Mesenchymal stem cell (in vitro differentiated cells and primary cell): ENCODE measurements around the gene PIAS2.

Experiments used
- DNase-seq: peaks from one replicate; pipeline ENCODE4 v3.0.0-alpha.2; 2013
- H2AFZ ChIP-seq: one replicate; pipeline ENCODE4 v1.6.1; 2013; ENCODE audit warnings: low read depth, mild to moderate bottlenecking, control low read depth, inconsistent platforms, low read length, moderate library complexity
- H2AK5ac ChIP-seq: 2 replicates; pipeline ENCODE4 v1.6.1; 2013; ENCODE audit warnings: low read length, moderate library complexity, mild to moderate bottlenecking, inconsistent platforms; ENCODE audit not compliant: severe bottlenecking
- H2BK120ac ChIP-seq: one replicate; pipeline ENCODE4 v1.6.1; 2013; ENCODE audit warnings: low read depth, mild to moderate bottlenecking, inconsistent platforms, low read length, moderate library complexity
- H2BK12ac ChIP-seq, 2 experiments: one replicate each; pipeline ENCODE4 v1.6.1; 2013; ENCODE audit warnings: inconsistent platforms in 2 of 2, low read length in 2 of 2, mild to moderate bottlenecking in 2 of 2, moderate library complexity in 2 of 2, control low read depth in 1 of 2
- H2BK15ac ChIP-seq: one replicate; pipeline ENCODE4 v1.6.1; 2013; ENCODE audit warnings: mild to moderate bottlenecking, low read depth, inconsistent platforms; ENCODE audit not compliant: poor library complexity, severe bottlenecking
- H2BK5ac ChIP-seq: 2 replicates; pipeline ENCODE4 v1.6.1; 2013; ENCODE audit warnings: low read depth, mild to moderate bottlenecking, low read length, control low read depth, inconsistent platforms; ENCODE audit not compliant: poor library complexity, severe bottlenecking
- H3K14ac ChIP-seq, 2 experiments: one replicate each; pipeline ENCODE4 v1.6.1; 2013; ENCODE audit warnings: inconsistent platforms in 2 of 2, low read length in 2 of 2, control low read depth in 1 of 2, mild to moderate bottlenecking in 1 of 2, moderate library complexity in 1 of 2
- H3K18ac ChIP-seq, 2 experiments: one replicate each; pipeline ENCODE4 v1.6.1; 2013; ENCODE audit warnings: inconsistent platforms in 2 of 2, low read length in 2 of 2, control low read depth in 1 of 2, low read depth in 1 of 2, mild to moderate bottlenecking in 1 of 2
- H3K23ac ChIP-seq, 2 experiments: one replicate each; pipeline ENCODE4 v1.6.1; 2013; ENCODE audit warnings: inconsistent platforms in 2 of 2, low read length in 2 of 2, mild to moderate bottlenecking in 2 of 2, moderate library complexity in 2 of 2, control low read depth in 1 of 2
- H3K27ac ChIP-seq: 2 replicates; pipeline ENCODE4 v1.5.1; 2013; ENCODE audit warnings: mild to moderate bottlenecking, moderate library complexity, low read length, control low read depth, inconsistent platforms; ENCODE audit not compliant: poor library complexity, severe bottlenecking
- H3K27me3 ChIP-seq, 2 experiments: 2 replicates each; pipeline versions ENCODE4 v1.6.1 to v1.7.0; 2013; ENCODE audit warnings: low read length in 2 of 2, mild to moderate bottlenecking in 2 of 2, moderate library complexity in 2 of 2, control low read depth in 1 of 2, inconsistent platforms in 1 of 2; ENCODE audit not compliant: control insufficient read depth in 1 of 2, insufficient read depth in 1 of 2
- H3K36me3 ChIP-seq, 2 experiments: 2 replicates each; pipeline versions ENCODE4 v1.6.1 to v1.7.0; 2013; ENCODE audit warnings: low read length in 2 of 2, control low read depth in 1 of 2, inconsistent platforms in 1 of 2, low read depth in 1 of 2, mild to moderate bottlenecking in 1 of 2; ENCODE audit not compliant: insufficient read depth in 2 of 2, control insufficient read depth in 1 of 2
- H3K4ac ChIP-seq, 2 experiments: one replicate each; pipeline ENCODE4 v1.6.1; 2013; ENCODE audit warnings: inconsistent platforms in 2 of 2, low read length in 2 of 2, mild to moderate bottlenecking in 2 of 2, moderate library complexity in 2 of 2, control low read depth in 1 of 2, low read depth in 1 of 2
- H3K4me1 ChIP-seq: 2 replicates; pipeline ENCODE4 v1.6.1; 2013; ENCODE audit warnings: low read depth, low read length, control low read depth; ENCODE audit not compliant: control insufficient read depth, insufficient read depth
- H3K4me2 ChIP-seq: 2 replicates; pipeline ENCODE4 v1.6.1; 2013; ENCODE audit warnings: low read length, mild to moderate bottlenecking, inconsistent platforms; ENCODE audit not compliant: poor library complexity, severe bottlenecking
- H3K4me3 ChIP-seq, 2 experiments: 2 replicates each; pipeline versions ENCODE4 v1.5.1 to v1.7.0; 2013; ENCODE audit warnings: low read length in 2 of 2, mild to moderate bottlenecking in 2 of 2, control low read depth in 1 of 2, low read depth in 1 of 2; ENCODE audit not compliant: insufficient read depth in 1 of 2
- H3K79me1 ChIP-seq: replicated peaks from 2 replicates; pipeline ENCODE4 v1.6.1; 2013; ENCODE audit warnings: mild to moderate bottlenecking, control low read depth, low read length, inconsistent platforms; ENCODE audit not compliant: poor library complexity, severe bottlenecking
- H3K9ac ChIP-seq: 2 replicates; pipeline ENCODE4 v1.7.0; 2013; ENCODE audit warnings: mild to moderate bottlenecking, low read length, moderate library complexity
- H3K9me3 ChIP-seq: 2 replicates; pipeline ENCODE4 v1.7.0; 2013; ENCODE audit warnings: mild to moderate bottlenecking, low read length; ENCODE audit not compliant: control insufficient read depth
- H4K8ac ChIP-seq: one replicate; pipeline ENCODE4 v1.6.1; 2013; ENCODE audit warnings: inconsistent platforms, mild to moderate bottlenecking, low read length, moderate library complexity
- H4K91ac ChIP-seq: one replicate; pipeline ENCODE4 v1.6.1; 2013; ENCODE audit warnings: mild to moderate bottlenecking, low read length, inconsistent platforms
- WGBS: methylation state at CpG from one replicate; pipeline ENCODE4 v1.1.7; 2013; ENCODE audit warnings: mixed read lengths; 5-methylcytosine and 5-hydroxymethylcytosine counted together

Gene PIAS2

DNA sequence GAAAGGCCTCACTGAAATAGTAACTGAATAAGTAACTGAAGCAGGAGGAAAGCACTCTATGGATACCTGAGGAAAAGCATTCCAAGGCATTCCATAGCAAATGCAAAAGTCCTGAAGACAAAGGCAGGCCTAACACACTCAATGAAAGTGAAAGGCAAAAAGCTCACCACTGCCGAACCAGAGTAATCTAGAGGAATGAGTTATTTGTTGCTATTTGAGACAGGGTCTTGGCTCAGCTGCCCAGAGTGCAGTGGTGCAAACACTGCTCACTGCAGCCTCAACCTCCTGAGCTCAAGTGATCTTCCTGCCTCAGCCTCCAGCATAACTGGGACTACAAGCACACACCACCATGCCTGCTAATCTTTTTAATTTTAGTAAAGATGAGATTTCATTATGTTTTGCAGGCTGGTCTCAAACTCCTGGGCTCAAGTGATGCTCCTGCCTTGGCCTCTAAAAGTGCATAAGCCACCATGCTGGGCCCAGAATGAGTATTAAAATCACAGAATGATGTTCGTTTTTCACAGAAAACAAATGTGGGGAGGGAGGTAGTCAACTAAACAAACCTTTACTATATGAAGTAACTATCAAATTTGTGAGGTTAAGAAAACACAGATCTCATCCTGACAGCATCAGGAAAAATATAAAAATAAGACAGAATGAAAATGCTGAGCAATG is 17.9 kb downstream of the PIAS2 start:
- H3K27me3 ChIP-seq, result no peaks in the 10 kb centered on the region
- peaks cover 22% of the 10 kb centered on the region for H3K79me1 ChIP-seq
- peaks cover 0 to 4% of the 10 kb centered on the region in 2 experiments for H3K36me3 ChIP-seq
- no peaks in the 10 kb centered on the region for H3K9me3 ChIP-seq
- no peak overlapping the region for H3K4me2 ChIP-seq
- H3K23ac ChIP-seq, result peak overlapping the region in 1 of 2 experiments; percentile 42
- H2BK5ac ChIP-seq, result no peak overlapping the region
- no peak overlapping the region for H3K4me3 ChIP-seq
- no peak overlapping the region for H3K9ac ChIP-seq
- no peak overlapping the region for H2BK15ac ChIP-seq
- 100% methylated on average over 1 of the region's 2 CpGs for WGBS
- no peak overlapping the region for H2BK12ac ChIP-seq
- H3K4me1 ChIP-seq, result peaks cover 1% of the 10 kb centered on the region
- no peak overlapping the region for H4K91ac ChIP-seq
- H2AK5ac ChIP-seq, result no peak overlapping the region
- H4K8ac ChIP-seq, result no peak overlapping the region
- H3K27ac ChIP-seq, result no peak overlapping the region
- H2BK120ac ChIP-seq, result no peak overlapping the region
- peak; percentile 12 for DNase-seq
- no peak overlapping the region for H3K4ac ChIP-seq
- peak overlapping the region in 1 of 2 experiments; percentile 12 for H3K18ac ChIP-seq
- H3K14ac ChIP-seq, result peak overlapping the region in 1 of 2 experiments; percentile 55
- no peak overlapping the region for H2AFZ ChIP-seq

GRCh38 chr18:46894124-46894523 is 23.2 kb downstream of the PIAS2 start:
- no peak overlapping the region for H4K91ac ChIP-seq
- DNase-seq, result no peak
- H2AK5ac ChIP-seq, result no peak overlapping the region
- H3K79me1 ChIP-seq, result peaks cover 30% of the 10 kb centered on the region
- H3K27me3 ChIP-seq, result no peaks in the 10 kb centered on the region
- H3K27ac ChIP-seq, result no peak overlapping the region
- no peak overlapping the region for H3K4ac ChIP-seq
- no peak overlapping the region for H3K4me3 ChIP-seq
- no peak overlapping the region for H2BK15ac ChIP-seq
- peaks cover 6% of the 10 kb centered on the region for H3K9me3 ChIP-seq
- H3K4me1 ChIP-seq, result no peaks in the 10 kb centered on the region
- no peak overlapping the region for H2BK120ac ChIP-seq
- H3K14ac ChIP-seq, result no peak overlapping the region
- no peak overlapping the region for H3K9ac ChIP-seq
- H2AFZ ChIP-seq, result no peak overlapping the region
- no peak overlapping the region for H2BK5ac ChIP-seq
- H2BK12ac ChIP-seq, result no peak overlapping the region
- H3K23ac ChIP-seq, result peak overlapping the region in 1 of 2 experiments; percentile 52
- no peak overlapping the region for H4K8ac ChIP-seq
- H3K18ac ChIP-seq, result no peak overlapping the region
- H3K36me3 ChIP-seq, result peaks cover 3 to 20% of the 10 kb centered on the region in 2 experiments
- no CpG with 5 or more reads among the region's 2 CpGs for WGBS
- H3K4me2 ChIP-seq, result no peak overlapping the region

DNA sequence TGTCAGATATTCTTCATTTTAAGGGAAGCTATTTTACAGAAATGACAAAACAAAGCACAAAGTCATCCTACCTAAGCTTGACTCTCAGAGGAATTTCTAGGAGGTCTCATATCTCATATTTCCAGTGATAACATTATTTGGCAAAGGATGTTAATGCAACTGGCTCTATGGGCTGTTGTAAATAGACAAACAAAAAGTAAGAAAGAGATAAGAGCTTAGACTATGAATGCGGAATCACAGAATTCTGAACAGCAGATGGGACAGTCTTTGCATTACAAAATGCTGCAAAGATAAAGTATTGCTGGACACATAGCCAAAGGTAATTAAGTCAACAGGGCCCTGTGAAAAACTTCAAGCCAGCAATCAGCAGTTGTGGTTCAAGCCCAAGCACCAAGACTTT is 23.9 kb downstream of the PIAS2 start:
- H3K23ac ChIP-seq, result no peak overlapping the region
- no peak overlapping the region for H2BK15ac ChIP-seq
- H2AK5ac ChIP-seq, result no peak overlapping the region
- no peak overlapping the region for H4K8ac ChIP-seq
- H3K27me3 ChIP-seq, result no peaks in the 10 kb centered on the region
- H3K18ac ChIP-seq, result no peak overlapping the region
- no peak overlapping the region for H2AFZ ChIP-seq
- no peak overlapping the region for H3K14ac ChIP-seq
- H3K79me1 ChIP-seq, result peaks cover 33% of the 10 kb centered on the region
- no peak overlapping the region for H2BK120ac ChIP-seq
- no peak overlapping the region for H3K4me2 ChIP-seq
- H4K91ac ChIP-seq, result no peak overlapping the region
- no peak overlapping the region for H3K4me3 ChIP-seq
- H2BK5ac ChIP-seq, result no peak overlapping the region
- no peak overlapping the region for H3K27ac ChIP-seq
- no peak for DNase-seq
- no peak overlapping the region for H3K9ac ChIP-seq
- H3K4ac ChIP-seq, result no peak overlapping the region
- H3K36me3 ChIP-seq, result peaks cover 8 to 28% of the 10 kb centered on the region in 2 experiments
- H3K4me1 ChIP-seq, result no peaks in the 10 kb centered on the region
- WGBS, result 94% methylated on average over 1 of the region's 1 CpG
- H3K9me3 ChIP-seq, result peaks cover 14% of the 10 kb centered on the region
- H2BK12ac ChIP-seq, result no peak overlapping the region

DNA sequence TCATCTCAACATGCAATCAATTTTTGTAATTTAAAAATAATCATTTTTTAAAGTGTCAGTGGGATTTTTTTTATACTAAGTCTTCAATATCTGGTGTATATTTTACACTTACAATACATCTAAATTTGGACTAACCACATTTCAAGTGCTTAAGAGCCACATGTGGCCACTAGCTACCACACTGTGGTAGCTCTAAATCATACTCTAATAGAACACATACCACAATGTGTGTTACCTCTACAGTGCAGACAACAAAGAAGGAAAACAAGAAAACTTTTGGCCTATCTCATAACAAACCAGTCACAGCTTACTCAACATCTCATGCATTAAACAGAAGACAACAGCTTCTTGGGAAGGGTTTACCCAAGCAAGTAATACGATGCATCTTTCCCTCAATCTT is 24.5 kb downstream of the PIAS2 start:
- Histone ChIP-seq H3K4ac (no peak overlapping the region), H3K4me2 (no peak overlapping the region), H2BK12ac (no peak overlapping the region), H2BK120ac (no peak overlapping the region), H3K9ac (no peak overlapping the region), H3K4me1 (no peaks in the 10 kb centered on the region), H3K9me3 (peaks cover 17% of the 10 kb centered on the region), H2BK5ac (no peak overlapping the region), H3K4me3 (no peak overlapping the region), H4K91ac (no peak overlapping the region), H3K27ac (no peak overlapping the region), H3K18ac (no peak overlapping the region), H3K79me1 (peaks cover 30% of the 10 kb centered on the region), H2BK15ac (no peak overlapping the region), H3K14ac (no peak overlapping the region), H2AK5ac (no peak overlapping the region), H2AFZ (no peak overlapping the region), H4K8ac (no peak overlapping the region), H3K27me3 (no peaks in the 10 kb centered on the region), H3K23ac (no peak overlapping the region), H3K36me3 (peaks cover 8 to 30% of the 10 kb centered on the region in 2 experiments)
- DNase-seq, result no peak
- 100% methylated on average over 1 of the region's 1 CpG for WGBS
